ENCODE measurements around the gene RNLS.

Gene RNLS

DNA sequence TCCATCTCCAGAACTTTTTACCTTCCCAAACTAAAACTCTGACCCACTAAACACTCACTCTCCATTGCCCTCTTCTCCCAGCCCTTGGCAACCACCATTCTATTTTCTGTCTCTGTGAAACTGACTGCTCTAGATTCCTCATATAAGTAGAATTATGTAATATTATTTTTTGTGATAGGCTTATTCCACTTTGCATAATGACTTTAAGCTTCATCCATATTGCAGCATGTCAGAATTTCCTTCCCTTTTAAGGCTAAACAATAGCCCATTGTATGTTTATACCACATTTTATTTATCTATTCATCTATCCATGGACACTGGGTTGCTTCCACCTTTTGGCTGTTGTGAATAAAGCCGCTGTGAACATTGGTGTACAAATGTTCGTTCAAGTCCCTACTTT lies 308.8 kb downstream of the RNLS start:
- Mint-ChIP-seq H3K4me1 (peaks cover 18% of the 10 kb centered on the region), H3K27me3 (ENCODE audit: low read depth, poor library complexity) (no peaks in the 10 kb centered on the region), H3K4me3 (no peak overlapping the region), H3K9me3 (no peaks in the 10 kb centered on the region), H3K27ac (no peak overlapping the region), H3K36me3 (ENCODE audit: low read depth) (no peaks in the 10 kb centered on the region)
- no peak for DNase-seq
- TF ChIP-seq CTCF (IDR thresholded peaks at IDR 0.05) = no peak

GRCh38 chr10:88273567-88273966 lies 309.6 kb downstream of the RNLS start:
- no peak overlapping the region for H3K27ac Mint-ChIP-seq
- H3K4me1 Mint-ChIP-seq = peaks cover 17% of the 10 kb centered on the region
- TF ChIP-seq CTCF (IDR thresholded peaks at IDR 0.05) = no peak
- H3K9me3 Mint-ChIP-seq = no peaks in the 10 kb centered on the region
- DNase-seq = no peak
- H3K4me3 Mint-ChIP-seq = no peak overlapping the region
- no peaks in the 10 kb centered on the region for H3K36me3 Mint-ChIP-seq (ENCODE audit: low read depth)
- no peaks in the 10 kb centered on the region for H3K27me3 Mint-ChIP-seq (ENCODE audit: low read depth, poor library complexity)

DNA sequence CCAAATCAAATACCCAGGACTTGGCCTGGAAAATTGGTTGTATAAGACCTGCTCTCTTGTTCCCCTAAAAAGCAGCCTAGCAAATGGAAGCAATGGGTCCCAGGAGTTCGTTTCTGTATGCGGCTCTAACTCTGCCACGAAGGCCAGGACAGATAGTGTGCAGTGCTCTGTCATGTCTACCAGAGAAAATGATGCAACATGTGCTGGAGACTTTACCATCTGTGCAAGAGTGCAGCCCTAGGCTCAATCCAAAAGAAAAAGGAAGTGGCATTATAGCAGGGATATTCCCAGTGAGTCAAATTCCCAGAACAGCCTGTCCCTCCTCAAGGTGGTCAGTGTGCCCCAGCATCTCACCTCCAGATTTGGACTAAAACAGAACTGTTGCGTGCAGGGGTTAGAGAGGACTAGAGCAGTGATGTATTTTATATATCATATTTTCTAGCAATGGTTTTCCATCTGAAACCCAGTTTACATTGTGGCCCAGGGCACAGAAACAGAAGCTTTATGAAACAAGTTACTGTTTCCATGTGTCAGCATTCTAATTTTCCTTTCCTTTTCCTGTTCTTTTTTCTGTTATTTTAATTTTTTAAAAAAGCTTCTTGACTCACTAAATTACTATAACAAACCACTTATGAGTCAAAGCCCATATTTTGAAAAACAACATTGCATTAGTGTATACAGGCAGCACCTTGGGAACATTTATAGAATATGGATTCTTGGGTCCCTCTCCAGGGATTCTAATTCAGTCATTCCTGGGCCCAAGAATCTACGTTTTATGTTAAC lies 311.2 kb downstream of the RNLS start:
- no peak for TF ChIP-seq CTCF (IDR thresholded peaks at IDR 0.05)
- Mint-ChIP-seq H3K9me3 (no peaks in the 10 kb centered on the region), H3K36me3 (ENCODE audit: low read depth) (no peaks in the 10 kb centered on the region), H3K27ac (no peak overlapping the region), H3K27me3 (ENCODE audit: low read depth, poor library complexity) (no peaks in the 10 kb centered on the region), H3K4me3 (no peak overlapping the region), H3K4me1 (peaks cover 18% of the 10 kb centered on the region)
- no peak for DNase-seq

DNA sequence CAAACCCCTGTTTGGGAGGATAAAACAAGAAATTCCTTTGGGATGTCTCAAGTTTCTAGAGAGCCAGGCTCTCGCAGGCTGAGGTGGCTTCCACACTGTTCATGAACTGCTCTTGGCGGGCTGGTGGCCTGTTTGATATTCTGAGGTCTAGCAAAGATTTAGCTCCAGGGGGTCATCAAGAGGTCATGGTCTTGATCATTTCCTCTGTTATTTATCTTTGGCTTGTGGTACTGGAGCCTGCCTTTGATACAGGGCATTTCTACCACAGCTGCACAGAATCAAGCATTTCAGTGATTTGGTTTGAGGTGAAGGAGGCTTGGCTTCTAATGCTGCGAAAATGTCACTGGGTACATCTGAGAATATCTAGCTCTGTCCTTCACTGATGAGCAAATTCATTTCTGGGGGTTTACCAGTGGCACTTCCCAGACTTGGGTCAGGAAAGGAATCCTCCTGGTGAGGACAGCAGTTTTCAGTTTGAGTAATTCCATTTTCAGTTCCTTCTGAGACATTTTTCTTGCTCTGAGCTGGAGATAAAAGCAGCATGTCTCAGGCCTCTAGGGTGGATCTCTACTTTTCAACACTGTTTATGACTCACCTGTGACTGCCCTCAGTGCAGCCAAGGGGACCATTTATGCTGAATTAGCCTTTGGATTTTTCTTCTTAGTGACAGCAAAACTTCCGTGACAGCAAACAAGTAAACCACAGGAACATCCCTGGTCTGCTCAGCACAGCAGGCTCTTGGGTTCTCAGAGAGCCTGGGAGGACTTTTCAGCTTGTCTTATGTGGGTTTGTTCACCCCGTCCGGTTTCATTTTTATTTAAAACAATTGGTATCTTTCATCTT lies 312.0 kb downstream of the RNLS start:
- Mint-ChIP-seq H3K27me3 (ENCODE audit: low read depth, poor library complexity) (no peaks in the 10 kb centered on the region), H3K4me1 (peaks cover 25% of the 10 kb centered on the region), H3K9me3 (no peaks in the 10 kb centered on the region), H3K36me3 (ENCODE audit: low read depth) (no peaks in the 10 kb centered on the region), H3K4me3 (no peak overlapping the region), H3K27ac (no peak overlapping the region)
- peak; percentile 15 for DNase-seq
- TF ChIP-seq CTCF (IDR thresholded peaks at IDR 0.05) = no peak

DNA sequence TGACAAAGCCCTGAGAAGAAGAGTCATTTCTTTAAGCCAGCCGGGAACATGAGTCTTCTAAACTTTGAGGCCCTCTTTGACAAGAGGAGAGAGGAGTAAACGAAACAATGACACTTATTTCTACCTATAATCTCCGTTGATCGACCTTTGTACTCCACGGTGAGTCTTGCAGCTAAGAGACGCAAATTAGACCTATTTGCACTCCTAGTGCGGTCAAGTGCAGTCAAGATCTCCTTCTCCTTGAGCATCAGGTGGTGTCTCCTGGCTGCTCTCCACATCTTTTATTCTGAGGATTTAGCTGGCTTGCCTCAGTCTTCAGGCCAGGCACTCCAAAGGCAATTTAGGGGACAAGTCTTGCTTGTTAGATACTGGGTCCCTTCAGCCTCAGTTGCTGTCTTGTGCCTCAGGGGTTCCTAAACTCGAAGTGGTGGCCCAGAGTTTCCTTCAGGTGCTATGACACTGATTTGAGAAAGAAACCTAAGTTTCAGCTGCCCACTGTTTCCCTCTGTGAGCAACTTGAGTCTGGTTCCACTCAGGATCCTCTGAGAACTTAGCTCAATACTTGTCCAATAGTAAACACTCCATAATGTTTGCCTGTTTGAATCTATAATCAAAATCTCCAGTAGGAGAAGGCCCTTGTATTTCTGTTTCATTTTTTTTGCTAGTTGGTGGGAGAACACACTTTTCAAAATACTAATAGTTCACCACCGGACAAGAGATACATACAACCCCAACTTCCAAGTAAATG lies 312.9 kb downstream of the RNLS start:
- DNase-seq = no peak
- no peaks in the 10 kb centered on the region for H3K27me3 Mint-ChIP-seq (ENCODE audit: low read depth, poor library complexity)
- H3K4me1 Mint-ChIP-seq = peaks cover 25% of the 10 kb centered on the region
- no peaks in the 10 kb centered on the region for H3K9me3 Mint-ChIP-seq
- H3K36me3 Mint-ChIP-seq (ENCODE audit: low read depth) = no peaks in the 10 kb centered on the region
- no peak overlapping the region for H3K4me3 Mint-ChIP-seq
- H3K27ac Mint-ChIP-seq = no peak overlapping the region
- TF ChIP-seq CTCF (IDR thresholded peaks at IDR 0.05) = no peak

All from nephron progenitor cell (in vitro differentiated cells).